Gastroesophageal sphincter (tissue), 3 donors: ENCODE measurements around the gene OR14A2.

Source experiments
- CTCF ChIP-seq, 4 experiments: fragments of 200-600 bp in 2 of 4; fragments of 450-650 bp in 2 of 4; sonication (generic) in 1 of 4; IDR thresholded peaks; one replicate each; pipeline ENCODE4 v1.5.1; 2017 to 2019; ENCODE audit warnings: antibody characterized with exemption in 4 of 4, mild to moderate bottlenecking in 2 of 4, moderate library complexity in 2 of 4
- EP300 ChIP-seq: sonication (generic); formaldehyde crosslinking; IDR thresholded peaks from one replicate; pipeline ENCODE4 v1.6.1; 2017; ENCODE audit warnings: antibody characterized with exemption, mild to moderate bottlenecking

GRCh38 chr1:247680171-247680570, 67.8 kb downstream of the OR14A2 start:
- TF ChIP-seq EP300: no peak
- TF ChIP-seq CTCF (IDR thresholded peaks at IDR 0.05): no peak
